Measurements from ENCODE around the gene BRCC3. TPM values are rescaled to one million over a fixed set of nuclear protein-coding genes. Genes with fewer than 3 reads are reported as not detected.

The BRCC3 gene
- total RNA-seq, 1 donor from 2014 or later, result 23.3 TPM

- peak; percentile 62 for DNase-seq (ENCODE audit: low spot score)
Measured at GRCh38 chrX:155056877-155057792, 14.2 kb upstream of the BRCC3 start.

- no peak for DNase-seq (ENCODE audit: low spot score)
Measured at GRCh38 chrX:155061760-155062159, 9.5 kb upstream of the BRCC3 start.

GRCh38 chrX:155065035-155065734, 6.1 kb upstream of the BRCC3 start:
- DNase-seq (ENCODE audit: low spot score), result no peak

- no peak for DNase-seq (ENCODE audit: low spot score)
Measured at GRCh38 chrX:155068165-155068564, 3.1 kb upstream of the BRCC3 start.

GRCh38 chrX:155069414-155069813, 1.9 kb upstream of the BRCC3 start:
- no peak for DNase-seq (ENCODE audit: low spot score)

GRCh38 chrX:155070038-155070437, 1.3 kb upstream of the BRCC3 start:
- no peak for DNase-seq (ENCODE audit: low spot score)

- no peak for DNase-seq (ENCODE audit: low spot score)
Measured at GRCh38 chrX:155070663-155070974, 689 bp upstream of the BRCC3 start.

GRCh38 chrX:155071694-155072280, 479 bp downstream of the BRCC3 start:
- DNase-seq (ENCODE audit: low spot score), result no peak

- no peak for DNase-seq (ENCODE audit: low spot score)
Measured at GRCh38 chrX:155086202-155086840, 15.0 kb downstream of the BRCC3 start.

- DNase-seq (ENCODE audit: low spot score), result no peak
Measured at GRCh38 chrX:155086961-155087735, 15.8 kb downstream of the BRCC3 start.

- DNase-seq (ENCODE audit: low spot score), result no peak
Measured at GRCh38 chrX:155094468-155095061, 23.3 kb downstream of the BRCC3 start.

- DNase-seq (ENCODE audit: low spot score), result no peak
Measured at GRCh38 chrX:155105919-155106318, 34.6 kb downstream of the BRCC3 start.

- DNase-seq (ENCODE audit: low spot score), result no peak
Measured at GRCh38 chrX:155108427-155108826, 37.1 kb downstream of the BRCC3 start.

- no peak for DNase-seq (ENCODE audit: low spot score)
Measured at GRCh38 chrX:155112171-155112570, 40.9 kb downstream of the BRCC3 start.

GRCh38 chrX:155113097-155113496, 41.8 kb downstream of the BRCC3 start:
- no peak for DNase-seq (ENCODE audit: low spot score)

GRCh38 chrX:155115174-155115819, 44.0 kb downstream of the BRCC3 start:
- no peak for DNase-seq (ENCODE audit: low spot score)

GRCh38 chrX:155127465-155127864, 56.2 kb downstream of the BRCC3 start:
- no peak for DNase-seq (ENCODE audit: low spot score)

GRCh38 chrX:155127940-155128339, 56.6 kb downstream of the BRCC3 start:
- DNase-seq (ENCODE audit: low spot score), result no peak

GRCh38 chrX:155132110-155132509, 60.8 kb downstream of the BRCC3 start:
- DNase-seq (ENCODE audit: low spot score), result no peak

GRCh38 chrX:155134255-155134654, 62.9 kb downstream of the BRCC3 start:
- DNase-seq (ENCODE audit: low spot score), result no peak
